Chondrocyte (in vitro differentiated cells): ENCODE results near the gene RUSC2. TPM values are rescaled to one million over a fixed set of nuclear protein-coding genes. Genes with fewer than 3 reads are reported as not detected.
"Not testable (repeated sequence)": the region's sequence is repeated elsewhere in the genome, so short reads cannot be mapped to it uniquely, and the experiment has no call there.

Experiments
- DNase-seq: peaks from one replicate; pipeline ENCODE4 v3.0.0; 2021; ENCODE audit warnings: mixed read lengths, low spot score
- H3K27ac Mint-ChIP-seq: one replicate; pipeline ENCODE4 v1.8.0; 2021; ENCODE audit warnings: mild to moderate bottlenecking, moderate library complexity, mixed read lengths; ENCODE audit not compliant: unreplicated experiment
- H3K27me3 Mint-ChIP-seq: 2 replicates; pipeline ENCODE4 v1.8.0; 2021; ENCODE audit warnings: low read depth, mixed read lengths
- H3K36me3 Mint-ChIP-seq: 2 replicates; pipeline ENCODE4 v1.8.0; 2021; ENCODE audit warnings: low read depth, mixed read lengths
- H3K4me1 Mint-ChIP-seq: 2 replicates; pipeline ENCODE4 v1.8.0; 2021; ENCODE audit warnings: low read depth, mild to moderate bottlenecking, mixed read lengths
- H3K4me3 Mint-ChIP-seq: one replicate; pipeline ENCODE4 v1.8.0; 2021; ENCODE audit warnings: mild to moderate bottlenecking, moderate library complexity, mixed read lengths; ENCODE audit not compliant: unreplicated experiment
- H3K9me3 Mint-ChIP-seq: 2 replicates; pipeline ENCODE4 v1.8.0; 2021; ENCODE audit warnings: low read depth, mixed read lengths
- total RNA-seq: library from RNA; stranded (reverse); gene quantifications from 3 replicates; pipeline ENCODE4 v1.2.1, GENCODE V29; 2021
- TF ChIP-seq, protein P1 (sequence below): fragments of 200-600 bp; sonication (generic); IDR thresholded peaks from 2 replicates; pipeline ENCODE4 v1.5.0; 2021; ENCODE audit warnings: antibody characterized with exemption, mild to moderate bottlenecking, moderate library complexity

RUSC2 gene
- total RNA-seq, 1 donor from 2014 or later, result 96.3 TPM

DNA sequence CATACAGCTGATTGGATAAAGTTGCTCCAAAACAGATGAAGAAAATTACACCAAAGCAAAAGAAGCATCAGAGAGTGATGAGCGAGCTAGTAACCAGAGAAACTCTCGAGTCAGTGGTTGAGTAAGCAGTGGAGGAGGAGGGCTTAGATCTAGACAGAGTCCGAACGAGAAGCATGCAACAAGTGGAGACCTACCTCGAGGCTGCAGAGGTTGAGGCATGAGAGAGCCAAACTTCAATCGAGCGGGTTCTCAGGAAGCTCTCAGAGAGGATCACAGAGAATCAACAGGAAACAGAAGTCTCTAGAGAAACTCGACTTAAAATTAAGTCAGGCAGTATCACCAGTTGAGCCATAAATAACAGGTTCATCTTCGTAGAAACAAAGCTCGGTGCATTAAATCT lies 6.1 kb downstream of the RUSC2 start:
- DNase-seq, result no peak
- Mint-ChIP-seq H3K4me3 (no peak overlapping the region), H3K36me3 (peaks cover 14% of the 10 kb centered on the region), H3K4me1 (peaks cover 71% of the 10 kb centered on the region), H3K27ac (no peak overlapping the region), H3K9me3 (peaks cover 6% of the 10 kb centered on the region), H3K27me3 (no peaks in the 10 kb centered on the region)
- TF ChIP-seq, protein P1, sequence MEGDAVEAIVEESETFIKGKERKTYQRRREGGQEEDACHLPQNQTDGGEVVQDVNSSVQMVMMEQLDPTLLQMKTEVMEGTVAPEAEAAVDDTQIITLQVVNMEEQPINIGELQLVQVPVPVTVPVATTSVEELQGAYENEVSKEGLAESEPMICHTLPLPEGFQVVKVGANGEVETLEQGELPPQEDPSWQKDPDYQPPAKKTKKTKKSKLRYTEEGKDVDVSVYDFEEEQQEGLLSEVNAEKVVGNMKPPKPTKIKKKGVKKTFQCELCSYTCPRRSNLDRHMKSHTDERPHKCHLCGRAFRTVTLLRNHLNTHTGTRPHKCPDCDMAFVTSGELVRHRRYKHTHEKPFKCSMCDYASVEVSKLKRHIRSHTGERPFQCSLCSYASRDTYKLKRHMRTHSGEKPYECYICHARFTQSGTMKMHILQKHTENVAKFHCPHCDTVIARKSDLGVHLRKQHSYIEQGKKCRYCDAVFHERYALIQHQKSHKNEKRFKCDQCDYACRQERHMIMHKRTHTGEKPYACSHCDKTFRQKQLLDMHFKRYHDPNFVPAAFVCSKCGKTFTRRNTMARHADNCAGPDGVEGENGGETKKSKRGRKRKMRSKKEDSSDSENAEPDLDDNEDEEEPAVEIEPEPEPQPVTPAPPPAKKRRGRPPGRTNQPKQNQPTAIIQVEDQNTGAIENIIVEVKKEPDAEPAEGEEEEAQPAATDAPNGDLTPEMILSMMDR, result no peak

DNA sequence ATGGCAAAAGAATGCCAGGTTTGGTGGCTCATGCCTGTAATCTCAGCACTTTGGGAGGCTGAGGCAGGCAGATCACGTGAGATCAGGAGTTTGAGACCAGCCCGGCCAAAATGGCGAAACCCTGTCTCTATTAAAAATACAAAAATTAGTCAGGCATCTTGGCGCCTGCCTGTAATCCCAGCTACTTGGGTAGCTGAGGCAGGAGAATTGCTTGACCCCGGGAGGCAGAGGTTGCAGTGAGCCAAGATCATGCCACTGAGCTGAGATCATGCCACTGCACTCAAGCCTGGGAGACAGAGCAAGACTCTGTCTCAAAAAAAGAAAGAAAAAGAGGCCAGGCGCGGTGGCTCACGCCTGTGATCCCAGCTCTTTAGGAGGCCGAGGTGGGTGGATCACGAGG lies 8.3 kb downstream of the RUSC2 start:
- not testable (repeated sequence) for DNase-seq, H3K4me3 Mint-ChIP-seq, H3K27me3 Mint-ChIP-seq, H3K9me3 Mint-ChIP-seq
- Mint-ChIP-seq H3K4me1 (peaks cover 61% of the 10 kb centered on the region), H3K36me3 (peaks cover 14% of the 10 kb centered on the region), H3K27ac (peak overlapping the region; percentile 8)

DNA sequence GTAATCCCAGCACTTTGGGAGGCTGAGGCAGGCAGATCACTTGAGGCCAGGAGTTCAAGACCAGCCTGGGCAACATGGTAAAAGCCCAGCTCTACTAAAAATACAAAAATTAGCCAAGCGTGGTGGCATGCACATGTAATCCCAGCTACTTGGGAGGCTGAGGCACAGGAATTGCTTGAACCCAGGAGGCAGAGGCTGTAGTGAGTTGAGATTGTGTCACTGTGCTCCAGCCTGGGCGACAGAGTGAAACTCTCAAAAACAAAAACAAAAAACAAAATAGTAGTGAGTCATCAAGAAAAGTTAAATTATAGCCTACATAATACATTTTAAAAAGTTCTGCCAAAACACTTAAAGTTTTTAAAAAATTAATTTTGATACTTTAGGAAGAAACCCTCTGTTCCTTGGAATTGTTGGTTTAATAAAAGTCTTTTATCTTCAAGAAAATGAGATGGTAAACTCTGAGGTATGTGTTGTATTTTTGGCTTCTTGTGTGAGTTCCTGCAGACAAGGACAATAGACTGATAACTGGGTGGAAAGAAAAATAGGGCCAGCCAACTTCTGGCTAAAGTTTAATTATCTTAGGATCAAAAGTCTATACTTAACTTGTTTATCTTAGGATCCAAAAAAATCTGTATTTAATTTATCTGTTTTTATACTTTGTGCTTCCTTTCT lies 9.3 kb downstream of the RUSC2 start:
- Mint-ChIP-seq H3K27me3 (no peaks in the 10 kb centered on the region), H3K4me1 (peaks cover 63% of the 10 kb centered on the region), H3K36me3 (peaks cover 14% of the 10 kb centered on the region), H3K4me3 (no peak overlapping the region), H3K9me3 (peaks cover 8% of the 10 kb centered on the region), H3K27ac (no peak overlapping the region)
- TF ChIP-seq, protein P1, result no peak
- no peak for DNase-seq

DNA sequence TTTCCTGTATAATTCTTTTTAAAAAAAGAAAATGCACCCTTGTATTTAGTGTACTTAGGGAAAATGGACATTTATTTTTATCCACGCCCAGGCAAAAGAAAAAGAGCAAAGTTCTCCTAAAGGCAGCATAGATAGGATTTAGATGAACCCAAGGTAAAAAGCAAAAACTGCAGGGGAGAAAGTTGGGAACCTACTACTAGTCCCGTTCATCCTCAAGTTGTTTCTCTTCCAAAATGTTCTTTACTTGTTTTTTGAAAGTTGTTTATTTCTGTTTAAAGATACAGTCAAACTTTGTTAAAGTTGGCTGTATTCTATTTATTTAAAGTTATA lies 9.8 kb downstream of the RUSC2 start:
- Mint-ChIP-seq H3K27ac (peak overlapping the region; percentile 49), H3K9me3 (peaks cover 10% of the 10 kb centered on the region), H3K36me3 (peaks cover 14% of the 10 kb centered on the region), H3K4me1 (peaks cover 65% of the 10 kb centered on the region), H3K4me3 (no peak overlapping the region), H3K27me3 (no peaks in the 10 kb centered on the region)
- TF ChIP-seq, protein P1, result no peak
- DNase-seq, result no peak

DNA sequence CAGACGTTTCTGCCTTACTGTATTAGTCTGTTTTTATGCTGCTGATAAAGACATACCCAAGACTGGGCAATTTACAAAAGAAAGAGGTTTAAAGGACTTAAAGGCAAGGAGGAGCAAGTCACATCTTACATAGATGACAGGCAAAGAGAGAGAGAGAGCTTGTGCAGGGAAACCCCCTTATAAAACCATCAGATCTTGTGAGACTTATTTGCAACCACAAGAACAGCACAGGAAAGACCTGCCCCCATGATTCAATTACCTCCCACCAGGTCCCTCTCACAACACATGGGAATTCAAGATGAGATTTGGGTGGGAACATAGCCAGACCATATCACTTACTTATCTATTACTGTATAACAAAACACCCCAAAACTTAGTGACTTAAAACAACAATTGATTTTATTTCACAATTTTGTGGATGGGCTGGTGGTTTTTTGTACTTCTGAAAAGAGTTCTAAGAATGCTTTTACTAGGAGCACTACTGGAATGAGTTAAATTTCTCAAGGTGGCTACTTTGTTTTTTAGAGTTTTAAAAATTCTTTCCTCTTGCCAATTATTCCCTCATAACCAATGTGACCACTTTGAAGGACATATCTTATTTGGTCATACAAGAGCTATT lies 10.3 kb downstream of the RUSC2 start:
- Mint-ChIP-seq H3K4me1 (peaks cover 70% of the 10 kb centered on the region), H3K27ac (peak overlapping the region; percentile 49)
- DNase-seq, result no peak

More for the DNA sequence above, 10.3 kb downstream of the RUSC2 start:
- TF ChIP-seq, protein P1, result no peak
- Mint-ChIP-seq H3K27me3 (no peaks in the 10 kb centered on the region), H3K4me3 (no peak overlapping the region), H3K36me3 (peaks cover 15% of the 10 kb centered on the region), H3K9me3 (peaks cover 10% of the 10 kb centered on the region)
